ENCODE data around the gene NOS1AP. TPM values are rescaled to one million over a fixed set of nuclear protein-coding genes. Genes with fewer than 3 reads are reported as not detected.

The NOS1AP gene
- total RNA-seq, 2 donors from 2014 or later = 3.1 to 4.0 TPM

- intact Hi-C loops (cut with DNase I) = no loop called here
- ATAC-seq (no peak), DNase-seq (no peak)
- H3K27me3 ChIP-seq = no peaks in the 10 kb centered on the region
- no peak overlapping the region for H3K27ac ChIP-seq
- no peaks in the 10 kb centered on the region for H3K9me3 ChIP-seq
- no peaks in the 10 kb centered on the region for H3K36me3 ChIP-seq (replicated peaks in 1 of 2; ENCODE audit: insufficient read depth in 1 of 2, low read depth in 2 of 2)
- TF ChIP-seq, protein P1, sequence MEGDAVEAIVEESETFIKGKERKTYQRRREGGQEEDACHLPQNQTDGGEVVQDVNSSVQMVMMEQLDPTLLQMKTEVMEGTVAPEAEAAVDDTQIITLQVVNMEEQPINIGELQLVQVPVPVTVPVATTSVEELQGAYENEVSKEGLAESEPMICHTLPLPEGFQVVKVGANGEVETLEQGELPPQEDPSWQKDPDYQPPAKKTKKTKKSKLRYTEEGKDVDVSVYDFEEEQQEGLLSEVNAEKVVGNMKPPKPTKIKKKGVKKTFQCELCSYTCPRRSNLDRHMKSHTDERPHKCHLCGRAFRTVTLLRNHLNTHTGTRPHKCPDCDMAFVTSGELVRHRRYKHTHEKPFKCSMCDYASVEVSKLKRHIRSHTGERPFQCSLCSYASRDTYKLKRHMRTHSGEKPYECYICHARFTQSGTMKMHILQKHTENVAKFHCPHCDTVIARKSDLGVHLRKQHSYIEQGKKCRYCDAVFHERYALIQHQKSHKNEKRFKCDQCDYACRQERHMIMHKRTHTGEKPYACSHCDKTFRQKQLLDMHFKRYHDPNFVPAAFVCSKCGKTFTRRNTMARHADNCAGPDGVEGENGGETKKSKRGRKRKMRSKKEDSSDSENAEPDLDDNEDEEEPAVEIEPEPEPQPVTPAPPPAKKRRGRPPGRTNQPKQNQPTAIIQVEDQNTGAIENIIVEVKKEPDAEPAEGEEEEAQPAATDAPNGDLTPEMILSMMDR (IDR thresholded peaks at IDR 0.05) = no peak
- no peak for TF ChIP-seq POLR2A (IDR thresholded peaks at IDR 0.05)
- no peak overlapping the region for H3K4me3 ChIP-seq
- 90 to 92% methylated on average over 5 of the region's 5 CpGs for WGBS, 2 donors
- H3K4me1 ChIP-seq = no peaks in the 10 kb centered on the region
Observed at GRCh38 chr1:162323023-162323422, 253.5 kb downstream of the NOS1AP start.

DNA sequence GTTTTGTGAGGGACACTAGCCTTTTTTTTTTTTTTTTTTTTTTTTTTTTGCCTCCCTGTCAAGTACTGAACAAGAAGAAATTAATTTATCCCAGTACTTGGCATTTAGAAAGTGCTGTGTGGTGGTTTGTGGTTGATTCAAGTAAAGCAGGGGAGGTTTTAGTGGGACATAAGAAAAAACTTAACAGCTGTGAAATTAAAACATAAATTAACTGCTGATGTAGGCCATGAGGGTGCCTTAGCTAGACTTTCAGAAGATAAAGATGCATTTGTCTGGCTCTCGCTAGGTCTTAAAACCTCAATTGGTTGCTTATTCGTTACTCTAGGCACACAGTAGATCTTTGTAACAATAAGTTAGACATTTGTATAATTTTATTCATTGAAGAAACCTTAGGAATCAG lies 254.9 kb downstream of the NOS1AP start:
- WGBS, 2 donors = 78 to 86% methylated on average over 2 of the region's 2 CpGs
- ATAC-seq = no peak
- intact Hi-C loops (cut with DNase I) = no loop called here

GRCh38 chr1:162326559-162326958 lies 257.1 kb downstream of the NOS1AP start:
- TF ChIP-seq POLR2A (IDR thresholded peaks at IDR 0.05) = no peak
- TF ChIP-seq, protein P1 (IDR thresholded peaks at IDR 0.05) = no peak
- H3K27ac ChIP-seq = no peak overlapping the region
- no peaks in the 10 kb centered on the region for H3K27me3 ChIP-seq
- H3K4me3 ChIP-seq = no peak overlapping the region
- no peaks in the 10 kb centered on the region for H3K36me3 ChIP-seq (replicated peaks in 1 of 2; ENCODE audit: insufficient read depth in 1 of 2, low read depth in 2 of 2)
- H3K4me1 ChIP-seq = no peaks in the 10 kb centered on the region
- intact Hi-C loops (cut with DNase I) = no loop called here
- ATAC-seq (no peak), DNase-seq (no peak)
- H3K9me3 ChIP-seq = no peaks in the 10 kb centered on the region

More for the DNA sequence above, 254.9 kb downstream of the NOS1AP start:
- Histone ChIP-seq H3K4me3 (no peak overlapping the region), H3K9me3 (no peaks in the 10 kb centered on the region), H3K27ac (no peak overlapping the region), H3K27me3 (no peaks in the 10 kb centered on the region), H3K36me3 (replicated peaks in 1 of 2; ENCODE audit: insufficient read depth in 1 of 2, low read depth in 2 of 2) (no peaks in the 10 kb centered on the region), H3K4me1 (no peaks in the 10 kb centered on the region)
- no peak for TF ChIP-seq POLR2A (IDR thresholded peaks at IDR 0.05)
- TF ChIP-seq, protein P1 (IDR thresholded peaks at IDR 0.05) = no peak
- no peak for DNase-seq

DNA sequence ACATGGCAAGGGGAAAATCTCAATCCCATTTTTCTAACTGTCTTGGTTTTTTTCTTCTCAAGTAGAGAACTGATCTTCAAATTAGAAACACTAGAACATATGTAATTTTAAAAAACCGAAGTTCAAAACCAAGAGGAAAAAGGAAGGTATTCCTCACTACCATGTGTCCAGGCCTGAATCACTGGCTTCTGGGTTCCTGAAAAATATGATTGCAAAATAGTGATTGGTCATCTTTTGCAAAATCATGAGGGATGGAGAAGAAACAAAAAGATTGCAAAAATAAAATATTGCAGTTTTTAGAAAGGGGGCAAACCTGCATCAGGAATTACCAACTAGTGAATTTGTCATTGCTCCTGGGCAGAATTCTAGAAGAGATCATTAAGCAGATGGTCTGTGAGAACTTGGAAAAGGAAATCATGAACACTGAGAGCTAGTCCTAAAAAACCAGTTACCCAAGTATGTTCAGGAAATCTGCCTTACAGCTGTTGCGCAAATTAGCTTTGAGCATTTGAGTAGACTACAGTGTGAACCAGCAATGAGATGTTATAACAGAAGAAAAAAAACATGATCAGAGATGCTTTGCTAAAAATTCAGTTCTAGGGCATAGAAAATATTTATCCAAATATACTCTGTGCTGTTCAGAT lies 257.8 kb downstream of the NOS1AP start:
- Histone ChIP-seq H3K36me3 (replicated peaks in 1 of 2; ENCODE audit: insufficient read depth in 1 of 2, low read depth in 2 of 2) (no peaks in the 10 kb centered on the region), H3K27ac (no peak overlapping the region), H3K4me1 (no peaks in the 10 kb centered on the region), H3K27me3 (no peaks in the 10 kb centered on the region), H3K9me3 (no peaks in the 10 kb centered on the region), H3K4me3 (no peak overlapping the region)
- ATAC-seq = no peak
- 79 to 91% methylated on average over 2 of the region's 2 CpGs for WGBS, 2 donors
- intact Hi-C loops (cut with DNase I) = no loop called here
- no peak for DNase-seq
- no peak for TF ChIP-seq POLR2A (IDR thresholded peaks at IDR 0.05)
- TF ChIP-seq, protein P1 (IDR thresholded peaks at IDR 0.05) = no peak

DNA sequence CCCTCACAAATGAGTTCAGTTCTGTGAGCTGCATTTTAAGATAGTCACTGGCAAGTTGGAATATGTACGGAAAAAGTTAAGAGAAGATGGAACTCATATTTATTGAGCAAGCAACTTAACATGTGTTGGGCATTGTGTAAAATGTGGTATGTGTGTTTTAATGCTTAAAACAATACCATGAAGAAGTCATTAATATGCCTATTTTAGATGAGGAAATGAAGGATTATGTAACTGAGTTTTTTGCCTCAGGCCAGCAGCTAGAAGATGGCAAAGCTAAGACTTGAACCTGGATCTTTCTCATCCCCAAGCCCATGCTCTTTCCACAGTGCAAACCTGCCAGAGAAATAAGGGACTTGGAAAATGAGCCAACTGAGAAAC lies 258.3 kb downstream of the NOS1AP start:
- WGBS, 2 donors = 91 to 93% methylated on average over 1 of the region's 1 CpG
- Histone ChIP-seq H3K27me3 (no peaks in the 10 kb centered on the region), H3K9me3 (no peaks in the 10 kb centered on the region), H3K4me1 (no peaks in the 10 kb centered on the region), H3K36me3 (replicated peaks in 1 of 2; ENCODE audit: insufficient read depth in 1 of 2, low read depth in 2 of 2) (no peaks in the 10 kb centered on the region), H3K4me3 (no peak overlapping the region), H3K27ac (no peak overlapping the region)
- intact Hi-C loops (cut with DNase I) = no loop called here
- ATAC-seq (no peak), DNase-seq (no peak)
- TF ChIP-seq, protein P1 (IDR thresholded peaks at IDR 0.05) = no peak
- TF ChIP-seq POLR2A (IDR thresholded peaks at IDR 0.05) = no peak

Data from body of pancreas (tissue), 4 donors.